C4-2B (cell line): ENCODE results near the gene DMAP1.

Experiments used
- H3K27ac ChIP-seq: fragments of 450-650 bp; 2 replicates; pipeline ENCODE4 v1.5.1; 2017
- CTCF ChIP-seq: fragments of 450-650 bp; conservative IDR thresholded peaks from 2 replicates; pipeline ENCODE4 v1.5.1; 2017; ENCODE audit warnings: mild to moderate bottlenecking
- ZFX ChIP-seq: fragments of 450-650 bp; IDR thresholded peaks from 2 replicates; pipeline ENCODE4 v1.6.1; 2017

The DMAP1 gene

GRCh38 chr1:44239331-44239960 lies 26.2 kb downstream of the DMAP1 start:
- H3K27ac ChIP-seq = no peak overlapping the region
- TF ChIP-seq CTCF (no peak), ZFX (no peak)

GRCh38 chr1:44239961-44240371 lies 26.7 kb downstream of the DMAP1 start:
- no peak for TF ChIP-seq CTCF
- no peak for TF ChIP-seq ZFX
- no peak overlapping the region for H3K27ac ChIP-seq

- TF ChIP-seq ZFX = no peak
- TF ChIP-seq CTCF = no peak
- no peak overlapping the region for H3K27ac ChIP-seq
Observed at GRCh38 chr1:44240802-44241671, 27.8 kb downstream of the DMAP1 start.

- TF ChIP-seq ZFX (no peak), CTCF (no peak)
- H3K27ac ChIP-seq = no peak overlapping the region
Observed at GRCh38 chr1:44242746-44243145, 29.5 kb downstream of the DMAP1 start.

- no peak overlapping the region for H3K27ac ChIP-seq
- TF ChIP-seq CTCF (no peak), ZFX (no peak)
Observed at GRCh38 chr1:44243782-44244495, 30.7 kb downstream of the DMAP1 start.

GRCh38 chr1:44244986-44245385 lies 31.7 kb downstream of the DMAP1 start:
- no peak for TF ChIP-seq ZFX
- no peak for TF ChIP-seq CTCF
- H3K27ac ChIP-seq = no peak overlapping the region

- no peak for TF ChIP-seq ZFX
- no peak for TF ChIP-seq CTCF
- no peak overlapping the region for H3K27ac ChIP-seq
Observed at GRCh38 chr1:44246806-44247205, 33.5 kb downstream of the DMAP1 start.
